HepG2 (cell line): ENCODE results near the gene JADE2. TPM values are rescaled to one million over a fixed set of nuclear protein-coding genes. Genes with fewer than 3 reads are reported as not detected.

Experiments
- ATAC-seq: fragments of 200-7000 bp; cut with Tn5 transposase; 3 replicates; pipeline ENCODE4 v1.9.1; 2020; ENCODE audit warnings: mild to moderate bottlenecking, moderate library complexity
- BruUV-seq: library from RNA; stranded (reverse); fragments of 400-500 nt; replicated peaks from 2 replicates; lab custom pipeline; 2021; lab: Mats Ljungman, UMichigan
- CTCF ChIA-PET: fragments of 300-600 bp; formaldehyde crosslinking; extraction: SDS; loops from one replicate; lab custom pipeline; 2021; ENCODE audit warnings: low total read pairs, inconsistent platforms, low intra/inter-chr PET ratio; lab: Yijun Ruan, JAX
- POLR2A ChIA-PET: fragments of 350-600 bp; sonication (Branson Sonifier 250); formaldehyde crosslinking; loops from one replicate; lab custom pipeline; 2020; ENCODE audit warnings: antibody characterized with exemption, inconsistent platforms; lab: Yijun Ruan, JAX
- DNase-seq: peaks from one replicate; pipeline ENCODE4 v3.0.0-alpha.2; 2015; ENCODE audit warnings: low spot score
- FAIRE-seq: peaks from 3 replicates; lab custom pipeline; 2011; peaks lifted over from hg19 to GRCh38; lab: Jason Lieb, UNC
- H2AFZ ChIP-seq: one replicate; pipeline ENCODE4 v1.6.1; 2011; ENCODE audit warnings: low read length, inconsistent platforms
- H3K27ac ChIP-seq: fragments of 300-600 bp; 3 replicates; pipeline ENCODE4 v1.8.0; 2011; ENCODE audit warnings: mixed run types, mild to moderate bottlenecking, mixed read lengths, low read length, inconsistent platforms; ENCODE audit not compliant: insufficient read depth; ENCODE audit errors: extremely low read length
- H3K27me3 ChIP-seq, 2 experiments: fragments of 200-600 bp in 1 of 2; 2 replicates in 1 of 2; 3 replicates in 1 of 2; pipeline versions ENCODE4 v1.6.0 to v1.8.0; 2011; ENCODE audit warnings: low read length in 2 of 2, mild to moderate bottlenecking in 2 of 2, moderate library complexity in 2 of 2, inconsistent platforms in 1 of 2; ENCODE audit not compliant: insufficient read depth in 2 of 2, control insufficient read depth in 1 of 2
- H3K36me3 ChIP-seq, 2 experiments: fragments of 200-600 bp in 1 of 2; replicated peaks in 1 of 2; 2 replicates in 1 of 2; 3 replicates in 1 of 2; pipeline versions ENCODE4 v1.5.1 to v1.8.0; 2011; ENCODE audit warnings: low read length in 2 of 2, inconsistent platforms in 1 of 2; ENCODE audit not compliant: insufficient read depth in 2 of 2, control insufficient read depth in 1 of 2
- H3K4me1 ChIP-seq: 2 replicates; pipeline ENCODE4 v1.5.1; 2012; ENCODE audit warnings: low read length, inconsistent platforms; ENCODE audit not compliant: insufficient read depth
- H3K4me2 ChIP-seq: 2 replicates; pipeline ENCODE4 v1.6.0; 2011; ENCODE audit warnings: low read depth, low read length, inconsistent platforms
- H3K4me3 ChIP-seq, 3 experiments: fragments of 200-600 bp in 1 of 3; sonication (generic), shearing (Covaris generic) in 1 of 3; replicated peaks in 1 of 3; 2 replicates each; pipeline ENCODE4 v1.5.1; 2011 to 2016; ENCODE audit warnings: low read length in 3 of 3, inconsistent platforms in 2 of 3, low read depth in 2 of 3, mild to moderate bottlenecking in 2 of 3, control low read depth in 1 of 3, mixed read lengths in 1 of 3; ENCODE audit not compliant: insufficient read depth in 1 of 3
- H3K79me2 ChIP-seq: one replicate; pipeline ENCODE4 v1.6.1; 2011; ENCODE audit warnings: low read length, inconsistent platforms; ENCODE audit not compliant: insufficient read depth
- H3K9ac ChIP-seq: 2 replicates; pipeline ENCODE4 v1.6.0; 2011; ENCODE audit warnings: mild to moderate bottlenecking, low read depth, low read length, inconsistent platforms; ENCODE audit not compliant: insufficient read depth
- H3K9me3 ChIP-seq: 2 replicates; pipeline ENCODE4 v1.5.1; 2012; ENCODE audit warnings: mild to moderate bottlenecking, low read length
- H4K20me1 ChIP-seq: 2 replicates; pipeline ENCODE4 v1.6.0; 2011; ENCODE audit warnings: inconsistent platforms, mild to moderate bottlenecking, low read length, moderate library complexity; ENCODE audit not compliant: insufficient read depth
- AGO2 ChIP-seq: fragments of 200-400 bp; formaldehyde crosslinking; optimal IDR thresholded peaks from 2 replicates; pipeline ENCODE3; 2017; ENCODE audit warnings: mild to moderate bottlenecking, low read depth, low read length, moderate library complexity
- KDM3A ChIP-seq: IDR thresholded peaks from 2 replicates; pipeline ENCODE4 v1.6.1; 2018; ENCODE audit warnings: low read depth, missing compliant biosample characterization
- SNAPC5 ChIP-seq: sonication (generic); formaldehyde crosslinking; IDR thresholded peaks from 2 replicates; pipeline ENCODE4 v1.8.1; 2023; ENCODE audit warnings: mild to moderate bottlenecking, missing genetic modification reagents, borderline replicate concordance
- ZNF296 ChIP-seq: sonication (generic); formaldehyde crosslinking; conservative IDR thresholded peaks from 2 replicates; pipeline ENCODE4 v1.5.0; 2020; ENCODE audit warnings: mild to moderate bottlenecking, missing genetic modification reagents
- ZNF318 ChIP-seq: sonication (generic); formaldehyde crosslinking; IDR thresholded peaks from 2 replicates; pipeline ENCODE4 v1.4.0; 2020; ENCODE audit warnings: mild to moderate bottlenecking, missing genetic modification reagents
- WGBS: methylation state at CpG from one replicate; pipeline ENCODE4 v1.1.6; 2017; ENCODE audit warnings: low lambda C conversion rate; 5-methylcytosine and 5-hydroxymethylcytosine counted together
- in situ Hi-C: cut with HindIII; loops from 2 replicates; pipeline ENCODE4 v1.10.0; 2017; ENCODE audit warnings: low pct_unique_long_range_greater_than_20kb; ENCODE audit not compliant: extremely low pct_ligation_motif_present
- intact Hi-C: fragments of 100-400 bp; cut with micrococcal nuclease; formaldehyde crosslinking; loops from one replicate; pipeline ENCODE4 v1.10.0; 2022; ENCODE audit not compliant: unreplicated experiment
- polyA plus RNA-seq, 8 experiments: library from polyadenylated mRNA; depleted of rRNA in 3 of 8; stranded (reverse) in 7 of 8; unstranded in 1 of 8; fragments of >200 nt; fragmentation: Illumina TruSeq in 4 of 8; extraction: Trizol in 4 of 8; gene quantifications; 2 replicates each; pipeline versions ENCODE4 v1.2.1 to v1.2.3, GENCODE V29; 2011 to 2016; ENCODE audit warnings: low read depth in 4 of 8, missing spikeins in 1 of 8, mixed read lengths in 1 of 8; ENCODE audit not compliant: insufficient read depth in 1 of 8
- total RNA-seq, 5 experiments: library from RNA; depleted of rRNA; stranded (reverse); fragments of >200 nt; fragmentation: Illumina TruSeq; extraction: Trizol; gene quantifications; 2 replicates each; pipeline ENCODE4 v1.2.3, GENCODE V29; 2016; ENCODE audit warnings: low read depth in 1 of 5

Gene JADE2
- total and polyA plus RNA-seq, 2 of the 13 experiments (the other 11 are each of a cell fraction or from before 2014, with no cell fraction given): 7.5 to 15.1 TPM

GRCh38 chr5:134580001-134580460, 54.6 kb downstream of the JADE2 start:
- H3K27me3 ChIP-seq: no peaks in the 10 kb centered on the region
- no peak overlapping the region for H3K27ac ChIP-seq
- POLR2A ChIA-PET: interaction anchor here (0.6 to 1.7 kb wide), 2 partner anchors 53 to 172 kb away, joined by 3 to 4 read pairs; no protein-coding TSS in a partner anchor
- TF ChIP-seq SNAPC5 (CRISPR knock-in tag) (no peak), KDM3A (CRISPR knock-in tag) (no peak), ZNF318 (no peak), AGO2 (peak; percentile 56), ZNF296 (CRISPR knock-in tag) (no peak)
- WGBS: 89% methylated on average over 14 of the region's 14 CpGs
- FAIRE-seq (no peak), DNase-seq (no peak), ATAC-seq (no peak)
- no peak overlapping the region for H3K4me2 ChIP-seq
- H3K9ac ChIP-seq: no peak overlapping the region
- CTCF ChIA-PET: no interaction called here
- H3K4me3 ChIP-seq: no peak overlapping the region
- peaks cover 12 to 26% of the 10 kb centered on the region in 2 experiments for H3K36me3 ChIP-seq
- no peaks in the 10 kb centered on the region for H3K79me2 ChIP-seq
- in situ Hi-C loops: loop anchor here (25.0 kb wide), 1 partner anchor 393 kb away; the partner anchor contains the start of gene SKP1
- no peaks in the 10 kb centered on the region for H3K4me1 ChIP-seq
- H2AFZ ChIP-seq: no peak overlapping the region
- no peaks in the 10 kb centered on the region for H3K9me3 ChIP-seq
- BruUV-seq: no TSS peak
- intact Hi-C loops: no loop called here
- H4K20me1 ChIP-seq: no peaks in the 10 kb centered on the region
